HG02884 (cell line): ENCODE results near the gene FAM53B.

Source experiments
- ATAC-seq: cut with Tn5 transposase; IDR thresholded peaks from one replicate; pipeline ENCODE4 v1.9.1; 2021; ENCODE audit warnings: mild to moderate bottlenecking, moderate library complexity; ENCODE audit not compliant: unreplicated experiment

The FAM53B gene

GRCh38 chr10:124711145-124711544 lies 33.0 kb downstream of the FAM53B start:
- ATAC-seq: no peak

- no peak for ATAC-seq
Measured at GRCh38 chr10:124710266-124710881, 33.8 kb downstream of the FAM53B start.

GRCh38 chr10:124709861-124710260 lies 34.3 kb downstream of the FAM53B start:
- no peak for ATAC-seq

- no peak for ATAC-seq
Measured at GRCh38 chr10:124708922-124709520, 35.2 kb downstream of the FAM53B start.

- ATAC-seq: no peak
Measured at GRCh38 chr10:124708246-124708779, 35.9 kb downstream of the FAM53B start.

- no peak for ATAC-seq
Measured at GRCh38 chr10:124707551-124707950, 36.6 kb downstream of the FAM53B start.

GRCh38 chr10:124707144-124707467 lies 37.1 kb downstream of the FAM53B start:
- no peak for ATAC-seq

- ATAC-seq: no peak
Measured at GRCh38 chr10:124706462-124707143, 37.6 kb downstream of the FAM53B start.

GRCh38 chr10:124705817-124706461 lies 38.2 kb downstream of the FAM53B start:
- ATAC-seq: no peak

GRCh38 chr10:124705381-124705740 lies 38.8 kb downstream of the FAM53B start:
- ATAC-seq: no peak

GRCh38 chr10:124704428-124705380 lies 39.5 kb downstream of the FAM53B start:
- ATAC-seq: no peak

- no peak for ATAC-seq
Measured at GRCh38 chr10:124703778-124704427, 40.3 kb downstream of the FAM53B start.

- ATAC-seq: no peak
Measured at GRCh38 chr10:124703372-124703771, 40.8 kb downstream of the FAM53B start.

GRCh38 chr10:124701881-124702656 lies 42.1 kb downstream of the FAM53B start:
- no peak for ATAC-seq

- no peak for ATAC-seq
Measured at GRCh38 chr10:124701435-124701834, 42.7 kb downstream of the FAM53B start.

- ATAC-seq: no peak
Measured at GRCh38 chr10:124701038-124701365, 43.2 kb downstream of the FAM53B start.

GRCh38 chr10:124700293-124701037 lies 43.7 kb downstream of the FAM53B start:
- ATAC-seq: no peak

GRCh38 chr10:124699471-124700292 lies 44.5 kb downstream of the FAM53B start:
- no peak for ATAC-seq
